GM12873 (cell line): ENCODE measurements around the gene ORC3.

Source experiments
- TF ChIP-seq, protein P1 (sequence below): IDR thresholded peaks from 2 replicates; pipeline ENCODE4 v1.5.1; 2012; ENCODE audit warnings: low read depth, mild to moderate bottlenecking, moderate library complexity, low read length, control low read depth; ENCODE audit not compliant: insufficient read depth; ENCODE audit errors: missing control alignments

ORC3 gene

DNA sequence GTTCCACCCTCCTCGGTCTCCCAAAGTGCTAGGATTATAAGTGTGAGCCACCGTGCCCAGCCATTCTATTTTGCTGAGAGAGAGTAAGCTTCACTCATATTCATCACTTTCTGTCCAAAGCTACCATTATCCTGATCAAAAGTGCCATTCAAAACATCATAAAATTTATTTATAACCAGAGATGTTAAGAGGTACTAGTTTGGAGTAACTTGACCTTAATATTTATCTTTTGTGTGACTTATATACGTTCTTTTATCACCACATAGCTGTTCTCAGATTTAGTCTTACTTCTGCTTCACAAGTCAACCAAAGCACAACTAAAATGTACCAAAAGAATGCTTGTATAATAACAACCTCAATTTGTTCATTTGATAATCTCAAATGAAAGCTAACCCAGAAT is 94.0 kb downstream of the ORC3 start:
- TF ChIP-seq, protein P1, sequence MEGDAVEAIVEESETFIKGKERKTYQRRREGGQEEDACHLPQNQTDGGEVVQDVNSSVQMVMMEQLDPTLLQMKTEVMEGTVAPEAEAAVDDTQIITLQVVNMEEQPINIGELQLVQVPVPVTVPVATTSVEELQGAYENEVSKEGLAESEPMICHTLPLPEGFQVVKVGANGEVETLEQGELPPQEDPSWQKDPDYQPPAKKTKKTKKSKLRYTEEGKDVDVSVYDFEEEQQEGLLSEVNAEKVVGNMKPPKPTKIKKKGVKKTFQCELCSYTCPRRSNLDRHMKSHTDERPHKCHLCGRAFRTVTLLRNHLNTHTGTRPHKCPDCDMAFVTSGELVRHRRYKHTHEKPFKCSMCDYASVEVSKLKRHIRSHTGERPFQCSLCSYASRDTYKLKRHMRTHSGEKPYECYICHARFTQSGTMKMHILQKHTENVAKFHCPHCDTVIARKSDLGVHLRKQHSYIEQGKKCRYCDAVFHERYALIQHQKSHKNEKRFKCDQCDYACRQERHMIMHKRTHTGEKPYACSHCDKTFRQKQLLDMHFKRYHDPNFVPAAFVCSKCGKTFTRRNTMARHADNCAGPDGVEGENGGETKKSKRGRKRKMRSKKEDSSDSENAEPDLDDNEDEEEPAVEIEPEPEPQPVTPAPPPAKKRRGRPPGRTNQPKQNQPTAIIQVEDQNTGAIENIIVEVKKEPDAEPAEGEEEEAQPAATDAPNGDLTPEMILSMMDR, result no peak

DNA sequence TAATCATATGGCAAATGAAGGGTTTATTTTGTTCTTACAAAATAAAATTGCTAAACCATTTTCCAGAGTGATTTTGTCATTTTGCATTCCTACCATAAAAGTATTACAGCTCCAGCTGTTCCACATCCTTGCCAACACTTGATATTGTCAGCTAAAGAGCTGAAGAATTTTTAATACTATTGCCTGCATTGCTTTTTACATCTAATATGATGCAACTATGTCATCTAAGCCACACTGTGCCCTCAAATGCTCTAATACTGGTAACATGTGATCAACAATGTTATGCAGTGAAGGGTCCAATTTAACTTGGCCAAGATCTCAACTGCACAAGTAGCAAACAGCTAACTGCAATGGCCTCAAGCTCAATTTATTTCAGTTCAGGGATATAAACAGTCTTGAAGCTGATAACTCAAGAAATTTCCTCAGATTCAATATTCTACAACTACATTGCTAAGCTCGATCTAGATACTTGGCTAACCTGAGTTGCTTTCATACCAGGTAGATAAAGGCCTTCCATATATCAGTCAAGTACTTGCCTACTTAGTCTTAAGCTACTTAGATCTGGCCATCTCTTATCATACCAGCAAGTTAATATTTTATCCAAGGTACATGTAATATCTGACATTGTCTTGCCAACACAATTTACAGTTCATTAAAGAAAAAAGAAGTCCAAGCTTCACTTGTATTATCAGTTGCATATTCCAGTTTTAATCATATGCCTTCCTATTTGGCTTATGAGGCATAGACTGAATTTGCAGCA is 95.1 kb downstream of the ORC3 start:
- TF ChIP-seq, protein P1, result no peak

DNA sequence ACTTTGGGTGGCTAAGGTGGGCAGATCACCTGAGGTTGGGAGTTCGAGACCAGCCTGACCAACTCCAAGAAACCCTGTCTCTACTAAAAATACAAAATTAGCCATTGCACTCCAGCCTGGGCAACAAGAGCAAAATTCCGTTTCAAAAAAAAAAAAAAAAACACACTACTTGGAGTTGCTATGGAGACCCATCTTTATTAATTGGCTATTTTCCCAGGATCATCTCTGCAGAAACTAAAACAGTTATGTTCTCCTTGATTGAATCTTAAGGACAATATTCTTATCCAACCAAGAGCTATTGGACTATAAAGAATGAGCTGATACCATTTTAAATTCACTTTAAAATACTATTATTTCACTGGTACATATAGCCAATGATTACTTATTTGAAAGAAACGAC is 97.4 kb downstream of the ORC3 start:
- TF ChIP-seq, protein P1, result no peak

DNA sequence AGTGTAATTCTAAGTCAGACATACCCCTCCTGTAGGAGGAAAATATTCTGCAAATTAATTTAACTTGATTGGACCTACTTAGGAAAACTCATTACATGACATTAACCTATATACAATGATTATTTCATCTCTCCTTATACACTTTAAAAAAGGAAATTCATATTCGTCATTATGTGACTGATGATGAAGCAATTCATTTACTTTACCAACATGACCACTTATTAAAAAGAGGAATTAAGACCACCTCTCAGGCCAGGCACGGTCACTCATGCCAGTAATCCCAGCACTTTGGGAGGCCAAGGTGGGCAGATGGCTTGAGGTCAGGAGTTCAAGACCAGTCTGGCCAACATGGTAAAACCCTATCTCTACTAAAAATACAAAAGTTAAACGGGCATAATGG is 100.5 kb downstream of the ORC3 start:
- TF ChIP-seq, protein P1, result no peak

DNA sequence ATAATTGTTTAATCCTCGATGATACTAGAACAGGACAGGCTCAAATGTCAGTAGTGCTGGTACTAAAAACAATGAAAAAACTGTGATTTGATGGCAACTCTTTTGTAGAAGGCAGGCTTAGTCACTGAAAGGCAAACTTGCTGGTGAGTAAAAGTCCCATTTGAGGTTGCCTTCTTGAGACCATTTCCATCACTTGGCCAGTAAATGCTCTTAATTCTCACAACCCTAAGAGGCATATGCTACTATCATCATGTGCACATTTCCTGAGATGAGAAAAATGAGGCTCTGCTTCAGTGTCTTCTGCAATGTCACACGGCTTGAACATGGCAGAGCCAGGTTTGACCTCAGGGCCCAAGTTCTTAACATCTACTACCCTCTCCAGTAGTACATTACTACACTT is 102.2 kb downstream of the ORC3 start:
- TF ChIP-seq, protein P1, result no peak

DNA sequence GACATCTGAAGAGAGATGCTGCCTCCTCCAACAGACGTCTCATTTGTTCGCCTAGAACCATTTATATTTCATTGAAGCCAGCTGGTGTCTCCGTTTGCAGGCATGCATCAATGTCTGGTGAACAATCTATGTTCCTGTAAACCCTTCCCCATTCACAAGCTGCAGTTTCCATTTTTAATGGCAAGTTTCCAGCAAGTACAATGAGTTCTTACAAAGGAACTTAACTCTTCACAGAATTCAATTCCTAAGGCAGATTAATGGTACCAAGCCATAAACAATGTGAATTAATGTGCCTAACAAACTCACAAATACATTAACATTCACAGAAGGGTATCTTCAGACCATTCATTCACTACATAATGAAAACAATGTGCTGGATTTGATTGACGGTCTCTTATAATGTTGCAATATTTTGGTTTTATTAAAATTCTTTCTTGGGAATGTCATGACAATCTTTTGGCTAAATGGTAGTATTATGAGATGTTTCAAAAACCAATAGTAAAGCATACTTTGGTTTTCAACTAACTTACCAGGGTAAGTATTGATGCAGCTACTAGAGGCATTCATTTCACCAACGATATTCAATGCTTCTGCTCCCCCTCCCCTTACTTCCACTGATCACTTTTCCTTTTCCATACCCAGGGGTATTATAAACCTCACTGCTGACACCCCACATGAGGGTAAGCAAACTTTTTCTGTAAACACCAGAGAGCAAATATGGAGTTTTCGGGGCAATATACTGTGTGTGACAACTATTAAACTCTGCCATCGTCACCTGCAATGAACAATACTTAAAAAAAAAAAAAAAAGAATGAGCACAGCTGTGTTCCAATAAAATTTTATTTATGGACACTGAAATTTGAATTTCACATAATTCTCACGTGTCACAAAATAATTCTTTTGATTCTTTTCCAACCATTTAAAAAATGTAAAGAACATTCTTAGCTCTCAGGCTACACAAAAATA is 107.9 kb downstream of the ORC3 start:
- TF ChIP-seq, protein P1, result no peak

DNA sequence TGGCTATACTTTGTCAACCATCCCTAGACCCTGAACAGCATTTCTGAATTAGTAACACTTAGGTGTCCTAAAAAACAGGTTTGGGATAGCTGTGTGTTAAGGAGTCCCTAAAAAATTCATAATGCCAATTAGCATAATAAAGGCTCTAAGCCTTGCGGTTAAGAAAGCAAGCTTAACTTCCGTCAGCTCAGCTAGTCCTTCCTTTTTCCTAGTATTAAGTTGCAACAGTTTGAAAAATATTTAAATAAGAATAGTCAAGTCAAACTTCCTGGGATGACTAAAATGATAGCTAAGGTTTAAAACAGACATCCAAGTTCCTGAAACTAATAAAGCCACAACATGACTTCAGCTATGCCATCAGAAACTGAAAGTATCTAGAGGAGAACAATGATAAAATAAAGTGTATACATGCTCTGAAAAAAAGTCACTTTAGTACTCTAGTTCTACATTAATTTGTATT is 108.6 kb downstream of the ORC3 start:
- TF ChIP-seq, protein P1, result no peak
